GM23248 (cell line): ENCODE results near the gene PLAAT5. TPM values are rescaled to one million over a fixed set of nuclear protein-coding genes. Genes with fewer than 3 reads are reported as not detected.
"Not testable (repeated sequence)": the region's sequence is repeated elsewhere in the genome, so short reads cannot be mapped to it uniquely, and the experiment has no call there.

Experiments used
- DNase-seq: peaks from one replicate; pipeline ENCODE4 v3.0.0-alpha.2; 2015
- H2AFZ ChIP-seq: fragments of 200-600 bp; sonication (generic); 2 replicates; pipeline ENCODE4 v1.6.1; 2016; ENCODE audit warnings: antibody characterized with exemption
- H3F3A ChIP-seq: fragments of 200-600 bp; sonication (generic); 2 replicates; pipeline ENCODE4 v1.6.1; 2016; ENCODE audit warnings: mild to moderate bottlenecking, antibody characterized with exemption, mixed run types; ENCODE audit not compliant: insufficient read depth
- H3K27ac ChIP-seq: fragments of 200-600 bp; sonication (generic); 2 replicates; pipeline ENCODE4 v1.5.1; 2016; ENCODE audit warnings: mild to moderate bottlenecking
- H3K27me3 ChIP-seq: fragments of 200-600 bp; sonication (generic); replicated peaks from 2 replicates; pipeline ENCODE4 v1.6.1; 2016; ENCODE audit warnings: mild to moderate bottlenecking; ENCODE audit not compliant: insufficient read depth
- H3K36me3 ChIP-seq: fragments of 200-600 bp; sonication (generic); 2 replicates; pipeline ENCODE4 v1.6.1; 2016; ENCODE audit warnings: low read depth, mild to moderate bottlenecking
- H3K4me1 ChIP-seq: fragments of 200-600 bp; sonication (generic); 2 replicates; pipeline ENCODE4 v1.6.1; 2016; ENCODE audit warnings: mild to moderate bottlenecking; ENCODE audit not compliant: insufficient read depth
- H3K4me2 ChIP-seq: fragments of 200-600 bp; sonication (generic); one replicate; pipeline ENCODE4 v1.6.1; 2016; ENCODE audit warnings: mild to moderate bottlenecking; ENCODE audit not compliant: unreplicated experiment
- H3K4me3 ChIP-seq: fragments of 200-600 bp; sonication (generic); 2 replicates; pipeline ENCODE4 v1.5.1; 2016; ENCODE audit warnings: mild to moderate bottlenecking
- H3K79me2 ChIP-seq: fragments of 200-600 bp; sonication (generic); 2 replicates; pipeline ENCODE4 v1.6.1; 2016; ENCODE audit warnings: mild to moderate bottlenecking; ENCODE audit not compliant: insufficient read depth
- H3K9ac ChIP-seq: fragments of 200-600 bp; sonication (generic); 2 replicates; pipeline ENCODE4 v1.6.1; 2016; ENCODE audit warnings: mild to moderate bottlenecking
- H3K9me2 ChIP-seq: fragments of 200-600 bp; sonication (generic); 2 replicates; pipeline ENCODE4 v1.6.1; 2016; ENCODE audit warnings: mixed run types, mild to moderate bottlenecking, moderate library complexity; ENCODE audit not compliant: insufficient read depth
- H3K9me3 ChIP-seq: fragments of 200-600 bp; sonication (generic); one replicate; pipeline ENCODE4 v1.6.1; 2017; ENCODE audit warnings: low read depth
- H4K20me1 ChIP-seq: fragments of 200-600 bp; sonication (generic); 2 replicates; pipeline ENCODE4 v1.6.0; 2016; ENCODE audit not compliant: insufficient read depth
- EZH2 ChIP-seq: fragments of 200-600 bp; sonication (generic); IDR thresholded peaks from 2 replicates; pipeline ENCODE4 v1.6.1; 2018; ENCODE audit warnings: antibody characterized with exemption, mild to moderate bottlenecking; ENCODE audit not compliant: insufficient read depth, poor library complexity, severe bottlenecking
- EZH2phosphoT487 ChIP-seq: fragments of 200-600 bp; sonication (generic); IDR thresholded peaks from 2 replicates; pipeline ENCODE4 v1.6.1; 2018; ENCODE audit warnings: antibody characterized with exemption, moderate library complexity, mild to moderate bottlenecking, low read depth; ENCODE audit not compliant: insufficient read depth
- WGBS, 2 experiments: methylation state at CpG; one replicate each; pipeline ENCODE4 v1.1.6; 2015 to 2017; ENCODE audit warnings: low lambda C conversion rate in 2 of 2, low coverage in 1 of 2; ENCODE audit errors: missing lambda C conversion rate in 2 of 2; 5-methylcytosine and 5-hydroxymethylcytosine counted together
- in situ Hi-C: fragments of 300-500 bp; cut with MboI; formaldehyde crosslinking; loops from 2 replicates; pipeline ENCODE4 v1.15.0; 2020
- polyA plus RNA-seq: library from polyadenylated mRNA; unstranded; fragments of >200 nt; fragmentation: Nextera tagmentation; extraction: Ambion mirVana; gene quantifications from 2 replicates; pipeline ENCODE4 v1.2.1, GENCODE V29; 2016
- total RNA-seq: library from RNA; depleted of rRNA; stranded (reverse); fragments of >200 nt; shearing (Covaris generic); gene quantifications from 2 replicates; pipeline ENCODE4 v1.2.3, GENCODE V29; 2014

Gene PLAAT5
- total and polyA plus RNA-seq, 2 experiments from 2014 or later: not detected

DNA sequence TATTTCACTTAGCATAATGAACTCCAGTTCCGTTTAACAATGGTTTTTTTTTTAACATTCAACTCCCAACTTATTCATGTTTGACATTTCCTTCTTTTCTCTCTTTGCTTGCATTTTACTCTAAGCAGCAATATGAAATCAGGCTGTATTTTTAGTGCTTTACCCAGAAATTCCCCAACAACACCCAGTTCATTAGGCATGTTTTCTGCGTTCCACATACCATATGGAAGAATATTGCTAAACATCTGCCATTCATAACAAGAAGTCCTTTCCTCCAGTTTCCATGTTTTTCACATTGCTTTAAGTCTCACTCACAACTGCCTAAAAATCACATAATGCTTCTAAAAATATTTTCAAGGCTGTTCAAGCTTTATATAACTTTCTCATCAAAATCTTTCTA lies 45.8 kb downstream of the PLAAT5 start:
- no peak for DNase-seq
- H3K79me2 ChIP-seq: no peaks in the 10 kb centered on the region
- no peak overlapping the region for H3K4me3 ChIP-seq
- no peaks in the 10 kb centered on the region for H4K20me1 ChIP-seq
- WGBS, 2 experiments: 0 to 3% methylated on average over 2 of the region's 2 CpGs
- no peaks in the 10 kb centered on the region for H3F3A ChIP-seq
- H3K9me2 ChIP-seq: no peaks in the 10 kb centered on the region
- no peak overlapping the region for H2AFZ ChIP-seq
- no peaks in the 10 kb centered on the region for H3K4me1 ChIP-seq
- H3K9ac ChIP-seq: no peak overlapping the region
- H3K4me2 ChIP-seq: no peak overlapping the region
- in situ Hi-C loops: no loop called here
- no peak overlapping the region for H3K27ac ChIP-seq
- no peaks in the 10 kb centered on the region for H3K9me3 ChIP-seq
- no peaks in the 10 kb centered on the region for H3K36me3 ChIP-seq
- H3K27me3 ChIP-seq: 0 out of 2 replicates have a peak, but pooled peaks cover 4% of the 10 kb centered on the region
- TF ChIP-seq EZH2phosphoT487 (no peak), EZH2 (no peak)

GRCh38 chr11:63444160-63444559 lies 46.8 kb downstream of the PLAAT5 start:
- DNase-seq: no peak
- in situ Hi-C loops: no loop called here

GRCh38 chr11:63443714-63444113 lies 47.3 kb downstream of the PLAAT5 start:
- WGBS, 2 experiments: 3 to 12% methylated on average over 1 of the region's 1 CpG
- no peak overlapping the region for H3K27ac ChIP-seq
- TF ChIP-seq EZH2phosphoT487 (no peak), EZH2 (no peak)
- in situ Hi-C loops: no loop called here
- no peaks in the 10 kb centered on the region for H3K9me2 ChIP-seq
- no peak overlapping the region for H3K4me3 ChIP-seq
- H3F3A ChIP-seq: no peaks in the 10 kb centered on the region
- no peaks in the 10 kb centered on the region for H3K4me1 ChIP-seq
- 0 out of 2 replicates have a peak, but pooled peaks cover 4% of the 10 kb centered on the region for H3K27me3 ChIP-seq
- no peaks in the 10 kb centered on the region for H3K9me3 ChIP-seq
- no peak overlapping the region for H2AFZ ChIP-seq
- H3K4me2 ChIP-seq: no peak overlapping the region
- DNase-seq: no peak
- no peaks in the 10 kb centered on the region for H3K79me2 ChIP-seq
- H4K20me1 ChIP-seq: no peaks in the 10 kb centered on the region
- no peaks in the 10 kb centered on the region for H3K36me3 ChIP-seq
- H3K9ac ChIP-seq: no peak overlapping the region

More at GRCh38 chr11:63444160-63444559, 46.8 kb downstream of the PLAAT5 start:
- no peaks in the 10 kb centered on the region for H3F3A ChIP-seq
- H4K20me1 ChIP-seq: no peaks in the 10 kb centered on the region
- no peak for TF ChIP-seq EZH2phosphoT487
- no peak for TF ChIP-seq EZH2
- no peak overlapping the region for H3K4me2 ChIP-seq
- 18 to 21% methylated on average over 2 of the region's 2 CpGs for WGBS, 2 experiments
- H3K4me1 ChIP-seq: no peaks in the 10 kb centered on the region
- H2AFZ ChIP-seq: no peak overlapping the region
- H3K36me3 ChIP-seq: no peaks in the 10 kb centered on the region
- no peaks in the 10 kb centered on the region for H3K79me2 ChIP-seq
- H3K4me3 ChIP-seq: no peak overlapping the region
- no peaks in the 10 kb centered on the region for H3K9me2 ChIP-seq
- H3K9me3 ChIP-seq: no peaks in the 10 kb centered on the region
- H3K27ac ChIP-seq: no peak overlapping the region
- H3K9ac ChIP-seq: no peak overlapping the region
- H3K27me3 ChIP-seq: 0 out of 2 replicates have a peak, but pooled peaks cover 4% of the 10 kb centered on the region

DNA sequence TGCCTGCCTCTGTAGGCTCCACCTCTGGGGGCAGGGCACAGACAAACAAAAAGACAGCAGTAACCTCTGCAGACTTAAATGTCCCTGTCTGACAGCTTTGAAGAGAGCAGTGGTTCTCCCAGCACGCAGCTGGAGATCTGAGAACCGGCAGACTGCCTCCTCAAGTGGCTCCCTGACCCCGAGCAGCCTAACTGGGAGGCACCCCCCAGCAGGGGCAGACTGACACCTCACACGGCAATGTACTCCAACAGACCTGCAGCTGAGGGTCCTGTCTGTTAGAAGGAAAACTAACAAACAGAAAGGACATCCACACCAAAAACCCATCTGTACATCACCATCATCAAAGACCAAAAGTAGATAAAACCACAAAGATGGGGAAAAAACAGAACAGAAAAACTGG lies 55.1 kb downstream of the PLAAT5 start:
- DNase-seq, H3K4me1 ChIP-seq, H4K20me1 ChIP-seq, H3K4me3 ChIP-seq, H2AFZ ChIP-seq, H3F3A ChIP-seq, H3K9me3 ChIP-seq, H3K79me2 ChIP-seq, H3K9me2 ChIP-seq, H3K27ac ChIP-seq, H3K4me2 ChIP-seq, H3K36me3 ChIP-seq, H3K27me3 ChIP-seq, H3K9ac ChIP-seq, in situ Hi-C loops: not testable (repeated sequence)
- WGBS, 2 experiments: 0 to 5% methylated on average over 2 to 4 of the region's 4 CpGs

GRCh38 chr11:63435351-63435750 lies 55.6 kb downstream of the PLAAT5 start:
- 60 to 62% methylated on average over 19 to 21 of the region's 22 CpGs for WGBS, 2 experiments
- H3K9me3 ChIP-seq, H3K79me2 ChIP-seq, H3K4me1 ChIP-seq, H2AFZ ChIP-seq, H3K27me3 ChIP-seq, DNase-seq, H4K20me1 ChIP-seq, H3K27ac ChIP-seq, H3K4me3 ChIP-seq, H3K9me2 ChIP-seq, in situ Hi-C loops, H3K36me3 ChIP-seq, H3F3A ChIP-seq, H3K9ac ChIP-seq, H3K4me2 ChIP-seq: not testable (repeated sequence)

GRCh38 chr11:63430731-63431130 lies 60.2 kb downstream of the PLAAT5 start:
- WGBS, 2 experiments: 21 to 29% methylated on average over 2 of the region's 2 CpGs

More at GRCh38 chr11:63430731-63431130, 60.2 kb downstream of the PLAAT5 start:
- H3K9ac ChIP-seq, H3K27ac ChIP-seq, H3K9me3 ChIP-seq, DNase-seq, in situ Hi-C loops, H3K4me2 ChIP-seq, H3K27me3 ChIP-seq, H3K4me1 ChIP-seq, H3F3A ChIP-seq, H3K4me3 ChIP-seq, H3K9me2 ChIP-seq, H2AFZ ChIP-seq, H4K20me1 ChIP-seq, H3K36me3 ChIP-seq, H3K79me2 ChIP-seq: not testable (repeated sequence)
